Suppressor macrophage treated with lipopolysaccharide for 4 hours (primary cell): ENCODE measurements around the gene NIPAL3.
"Not testable (repeated sequence)": the region's sequence is repeated elsewhere in the genome, so short reads cannot be mapped to it uniquely, and the experiment has no call there.

Experiments used
- DNase-seq: peaks from one replicate; pipeline ENCODE4 v3.0.0-alpha.2; 2020

Gene NIPAL3

DNA sequence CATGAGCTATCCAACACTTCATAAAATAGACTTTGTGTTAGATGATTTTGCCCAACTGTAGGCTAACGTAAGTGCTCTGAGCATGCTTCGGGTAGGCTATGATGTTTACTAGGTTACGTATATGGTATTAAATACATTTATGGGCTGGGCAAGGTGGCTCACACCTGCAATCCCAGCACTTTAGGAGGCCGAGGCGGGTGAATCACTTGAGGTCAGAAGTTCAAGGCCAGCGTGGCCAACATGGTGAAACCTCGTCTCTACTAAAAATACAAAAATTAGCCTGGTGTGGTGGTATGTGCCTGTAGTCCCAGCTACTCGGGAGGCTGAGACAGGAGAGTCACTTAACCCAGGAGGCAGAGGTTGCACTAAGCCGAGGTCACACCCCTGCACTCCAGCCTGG, 77.3 kb downstream of the NIPAL3 start:
- not testable (repeated sequence) for DNase-seq

DNA sequence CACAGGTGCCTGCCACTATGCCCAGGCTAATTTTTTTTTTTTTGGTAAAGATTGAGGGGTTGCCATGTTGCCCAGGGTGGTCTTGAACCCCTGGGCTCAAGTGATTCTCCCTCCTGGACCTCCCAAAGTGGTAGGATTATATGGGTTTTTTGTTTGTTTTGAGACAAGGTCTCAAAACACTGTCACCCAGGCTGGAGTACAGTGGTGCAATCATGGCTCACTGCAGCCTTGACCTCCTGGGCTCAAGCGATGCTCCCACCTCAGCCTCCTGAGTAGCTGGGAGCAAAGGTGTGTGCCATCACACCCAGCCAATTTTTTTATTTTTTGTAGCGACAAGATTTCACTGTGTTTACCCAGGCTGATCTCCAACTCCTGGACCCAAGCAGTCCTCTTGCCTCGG, 78.2 kb downstream of the NIPAL3 start:
- no peak for DNase-seq

GRCh38 chr1:24498589-24498988, 83.0 kb downstream of the NIPAL3 start:
- DNase-seq: no peak

DNA sequence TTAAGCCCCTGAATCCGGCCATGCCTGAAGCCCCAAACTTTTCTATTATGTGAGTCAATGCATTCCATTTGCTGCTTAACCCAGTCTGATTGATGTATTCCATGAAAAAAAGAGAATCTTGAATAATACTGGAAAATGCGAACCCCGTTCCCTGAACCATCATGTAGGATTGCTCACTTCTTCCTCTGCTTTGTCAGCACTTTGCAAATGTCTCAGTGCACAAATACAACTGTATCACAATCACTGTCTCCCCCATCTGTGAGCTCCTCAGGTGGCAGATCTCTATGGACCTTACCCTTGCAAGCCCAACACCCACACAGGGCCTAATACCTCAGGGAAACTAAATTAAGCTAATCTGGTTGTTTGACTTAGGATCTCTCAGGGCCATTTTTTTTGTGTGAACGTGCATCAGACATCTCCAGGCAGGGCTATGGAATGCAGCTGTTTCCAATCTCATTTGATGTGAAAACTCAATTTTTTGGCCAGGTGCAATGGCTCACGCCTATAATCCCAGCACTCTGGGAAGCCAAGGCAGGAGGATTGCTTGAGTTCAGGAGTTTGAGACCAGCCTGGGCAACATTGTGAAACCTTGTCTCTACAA, 84.9 kb downstream of the NIPAL3 start:
- DNase-seq: no peak

- DNase-seq: peak; percentile 50
Observed at GRCh38 chr1:24501371-24502064, 85.9 kb downstream of the NIPAL3 start.

DNA sequence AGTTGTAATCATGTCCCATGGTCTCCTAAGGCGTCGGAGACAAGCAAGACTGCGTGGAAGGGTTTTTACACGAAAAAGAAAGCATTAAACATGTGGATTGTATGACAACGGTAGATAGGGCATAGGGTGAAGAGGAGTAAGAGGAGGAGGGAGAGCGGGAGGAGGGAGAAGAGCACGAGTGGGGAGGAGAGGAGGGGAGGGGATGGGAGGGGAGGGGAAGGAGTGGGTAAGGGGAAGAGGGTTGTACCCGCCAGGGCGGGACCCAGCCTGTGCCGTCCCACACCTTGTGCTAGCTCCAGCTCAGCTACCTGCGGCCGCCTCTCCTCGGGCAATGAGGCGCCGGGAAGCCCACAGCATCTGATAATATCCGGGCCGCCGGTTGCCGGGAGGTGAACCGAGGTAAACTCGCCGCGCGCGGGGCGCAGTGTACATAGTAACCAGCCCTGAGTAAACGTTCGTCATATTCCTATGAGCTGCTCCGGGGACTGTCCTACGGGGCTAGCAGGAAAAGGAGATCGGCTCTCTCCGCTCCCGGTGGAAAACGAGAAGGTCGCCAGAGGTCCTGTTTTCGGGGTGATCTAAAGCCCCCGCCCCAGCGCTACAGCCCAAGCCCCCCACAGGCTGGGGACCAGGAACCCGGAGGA, 86.6 kb downstream of the NIPAL3 start:
- peak; percentile 58 for DNase-seq

DNA sequence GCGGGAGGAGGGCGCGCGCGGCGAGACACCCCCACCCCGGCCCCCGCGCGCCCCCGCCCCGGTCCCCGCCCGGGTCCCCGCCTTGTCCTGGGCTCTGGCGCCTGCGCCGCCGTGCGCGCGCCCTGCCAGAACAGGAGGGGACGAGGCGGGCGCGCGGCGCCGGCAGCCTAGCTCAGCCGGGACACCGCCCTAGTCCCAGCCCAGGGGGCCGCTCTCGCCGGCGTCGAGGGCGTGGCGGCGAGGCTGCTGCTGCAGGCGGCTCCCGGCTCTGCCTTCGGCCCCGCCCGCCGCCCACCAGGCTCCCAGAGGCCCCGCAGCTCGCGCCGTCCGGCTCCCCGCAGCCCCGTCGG, 87.1 kb downstream of the NIPAL3 start, which contains the start of gene RCAN3:
Gene RCAN3 (plus strand): TSS at position 128 of the 350 bp plus-strand sequence. CDS start 11,537 bp downstream, outside the sequence.
- peak; percentile 95 for DNase-seq

- DNase-seq: peak; percentile 16
Observed at GRCh38 chr1:24503059-24503751, 87.6 kb downstream of the NIPAL3 start.

DNA sequence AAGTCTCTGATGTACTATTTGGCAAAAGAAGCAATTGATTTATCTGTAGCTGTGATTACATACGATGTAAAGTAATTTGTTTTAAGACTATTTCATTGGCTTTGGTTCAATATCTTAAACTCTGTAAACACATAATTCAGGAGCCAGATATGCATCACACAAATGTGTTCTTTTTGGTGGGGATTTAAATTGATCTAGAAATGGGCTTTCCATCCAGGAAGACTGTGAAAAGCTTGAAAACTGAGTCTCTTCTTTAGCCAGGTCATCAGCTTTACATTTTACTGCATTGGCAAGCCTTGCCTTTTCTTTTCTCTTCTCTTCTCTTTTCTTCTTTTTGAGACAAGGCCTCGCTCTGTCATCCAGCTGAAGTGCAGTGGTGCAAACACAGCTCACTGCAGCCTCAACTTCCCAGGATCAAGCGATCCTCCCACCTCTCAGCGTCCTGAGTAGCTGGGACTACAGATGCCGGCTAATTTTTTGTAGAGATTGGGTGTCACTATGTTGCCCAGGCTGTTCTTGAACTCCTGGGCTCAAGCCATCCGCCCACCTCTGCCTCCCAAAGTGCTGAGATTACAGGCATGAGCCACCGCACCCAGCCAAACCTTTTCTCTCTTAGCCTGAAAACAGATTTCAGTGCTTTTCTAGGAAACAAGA, 88.4 kb downstream of the NIPAL3 start:
- DNase-seq: no peak

DNA sequence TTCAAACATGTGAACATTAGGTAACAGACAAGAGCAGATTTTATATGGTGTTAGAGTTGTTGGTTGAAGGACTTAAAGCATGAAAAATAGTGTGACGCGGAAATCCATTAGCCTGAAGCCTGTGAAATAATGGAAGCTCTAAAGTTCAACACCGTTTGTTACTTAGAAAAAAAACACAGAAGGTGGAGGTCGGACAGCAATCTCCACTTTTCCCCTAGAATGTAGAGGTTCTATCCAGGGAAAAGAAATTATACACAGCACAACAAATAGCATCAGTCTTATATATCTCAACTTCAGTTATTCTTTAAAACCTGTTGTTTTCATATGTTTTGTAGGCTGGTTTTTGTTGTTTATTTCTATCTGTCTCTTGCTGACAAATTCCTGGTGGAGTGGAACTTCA, 89.0 kb downstream of the NIPAL3 start:
- DNase-seq: no peak

- DNase-seq: no peak
Observed at GRCh38 chr1:24505816-24506215, 90.2 kb downstream of the NIPAL3 start.

DNA sequence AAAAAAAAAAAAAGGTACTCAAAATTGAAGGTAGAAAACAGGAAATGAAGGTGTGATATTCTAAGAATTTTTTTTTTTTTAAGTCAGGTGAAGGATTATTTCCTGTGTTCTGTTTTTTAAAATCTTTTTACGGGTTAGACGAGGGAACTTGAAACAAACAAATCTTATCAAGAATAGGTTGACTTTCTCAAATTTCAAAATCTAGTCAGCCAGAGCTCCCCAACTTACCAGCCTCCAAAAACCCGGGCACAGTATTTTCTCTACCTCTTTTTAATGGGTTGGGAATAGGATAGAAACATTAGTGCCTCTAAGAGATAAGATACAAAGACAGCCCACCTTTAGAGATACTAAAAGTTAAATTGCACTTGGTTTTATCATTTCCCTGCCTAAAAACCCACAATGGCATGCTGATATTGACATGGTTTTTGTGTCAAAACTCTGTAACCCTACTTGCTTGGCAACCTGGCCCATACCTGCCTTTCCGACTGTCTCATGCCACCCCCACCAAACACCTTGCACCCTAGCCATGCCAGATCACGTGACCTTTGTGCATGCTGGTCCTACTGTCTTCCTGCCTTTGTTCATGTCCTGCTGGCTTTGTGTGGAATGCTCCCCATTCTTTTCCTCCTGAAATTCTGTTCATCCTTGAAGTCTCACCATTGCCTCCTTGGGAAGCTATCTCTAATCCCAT, 91.2 kb downstream of the NIPAL3 start:
- DNase-seq: no peak

DNA sequence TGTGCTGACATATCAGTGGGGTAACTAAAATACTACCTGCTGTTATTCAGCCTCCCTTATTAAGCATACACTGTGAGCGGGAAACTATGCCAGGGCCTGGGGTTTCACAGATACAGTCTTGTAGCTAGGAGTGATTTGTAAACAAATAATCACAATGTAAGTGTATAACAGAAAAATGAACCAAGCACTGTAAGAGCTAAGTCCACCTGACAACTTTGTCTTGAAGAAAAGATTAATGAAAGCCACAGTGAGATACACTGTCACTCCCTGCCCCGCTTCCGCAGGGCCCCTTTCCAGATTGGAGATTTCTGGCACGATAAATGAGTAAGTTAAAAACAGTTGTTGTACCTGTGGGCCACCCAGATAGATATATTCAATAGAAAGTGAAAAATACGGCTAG, 91.8 kb downstream of the NIPAL3 start:
- DNase-seq: no peak

DNA sequence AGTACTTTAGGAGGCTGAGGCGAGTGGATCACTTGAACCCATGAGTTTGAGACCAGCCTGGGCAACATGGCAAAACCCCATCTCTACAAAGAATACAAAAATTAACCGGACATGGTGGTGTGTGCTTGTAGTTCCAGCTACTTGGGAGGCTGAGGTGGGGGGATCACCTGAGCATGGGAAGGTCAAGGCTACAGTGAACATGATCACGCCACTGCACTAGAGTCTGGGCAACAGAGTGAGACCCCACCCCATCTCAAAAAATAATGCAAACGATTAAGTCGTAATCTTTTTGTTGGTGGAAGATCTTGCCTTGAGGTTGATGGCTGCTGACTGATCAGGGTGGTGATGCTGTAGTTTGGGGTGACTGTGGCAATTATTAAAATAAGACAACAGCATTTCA, 93.3 kb downstream of the NIPAL3 start:
- no peak for DNase-seq

DNA sequence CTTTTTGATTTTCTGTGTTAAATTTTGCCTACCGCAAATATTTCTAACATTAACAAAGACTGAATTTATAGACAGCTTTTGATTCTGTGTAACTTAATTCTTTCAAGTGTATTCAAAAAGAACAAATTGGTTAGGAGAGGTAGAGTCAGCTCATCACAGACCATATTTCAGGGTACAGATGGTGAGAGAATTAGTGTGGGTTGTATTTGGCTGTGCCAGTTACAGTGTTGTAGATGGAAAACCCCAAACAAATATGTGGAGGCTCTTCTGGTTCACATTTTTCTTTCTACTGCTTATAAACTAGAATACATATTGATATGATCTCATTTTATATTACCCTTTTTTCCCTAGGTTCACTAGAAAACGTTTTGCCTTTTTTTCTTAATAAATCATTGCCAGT, 98.1 kb downstream of the NIPAL3 start:
- DNase-seq: no peak

DNA sequence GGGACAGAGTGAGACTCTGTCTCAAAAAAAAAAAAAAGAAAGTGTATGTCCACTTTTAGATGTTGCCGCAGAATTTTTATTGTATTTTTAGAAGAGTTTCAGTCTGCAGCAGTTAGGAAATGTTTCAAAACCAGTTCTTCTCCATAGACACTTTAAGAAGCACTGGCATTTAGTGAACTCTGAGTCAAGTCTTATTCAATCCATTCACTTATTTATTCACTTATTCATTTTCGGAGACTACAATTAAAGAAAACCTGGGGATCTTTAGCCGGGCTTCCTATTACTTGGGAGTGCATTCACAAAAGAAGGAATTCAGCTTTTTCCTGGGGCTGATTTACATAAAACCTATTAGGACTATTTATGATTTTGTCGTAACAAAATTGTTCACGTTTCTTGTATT, 99.3 kb downstream of the NIPAL3 start:
- DNase-seq: no peak

- DNase-seq: not testable (repeated sequence)
Observed at GRCh38 chr1:24515671-24516209, 100.1 kb downstream of the NIPAL3 start.

- no peak for DNase-seq
Observed at GRCh38 chr1:24516506-24516905, 100.9 kb downstream of the NIPAL3 start.

- DNase-seq: no peak
Observed at GRCh38 chr1:24517898-24518297, 102.3 kb downstream of the NIPAL3 start.

GRCh38 chr1:24520282-24520681, 104.7 kb downstream of the NIPAL3 start:
- not testable (repeated sequence) for DNase-seq
